ENCODE measurements around the gene KATNA1. TPM values are rescaled to one million over a fixed set of nuclear protein-coding genes. Genes with fewer than 3 reads are reported as not detected.

Gene KATNA1
- total RNA-seq, 1 donor from 2014 or later: 9.5 TPM

DNA sequence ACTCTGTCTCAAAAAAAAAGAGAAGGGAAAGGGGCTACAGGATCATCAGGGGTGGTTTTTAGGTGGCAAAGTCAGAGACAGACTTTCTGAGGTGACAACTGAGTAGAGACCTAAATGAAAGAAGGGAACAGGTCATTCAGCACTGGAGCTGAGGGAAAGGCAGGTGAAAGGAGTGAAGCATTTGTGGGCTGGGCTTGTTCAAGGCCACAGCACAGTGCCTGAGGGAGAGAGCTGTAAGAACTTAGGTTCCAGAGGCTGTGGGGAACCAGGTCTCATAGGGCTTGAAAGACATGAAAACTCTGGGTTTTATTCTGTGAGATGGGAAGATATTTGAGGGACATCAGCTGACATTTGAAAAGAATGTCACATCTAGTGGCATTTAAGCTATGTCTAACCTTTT, 20.8 kb downstream of the KATNA1 start:
- intact Hi-C loops (cut with micrococcal nuclease): no loop called here
- ATAC-seq (no peak), DNase-seq (no peak)

DNA sequence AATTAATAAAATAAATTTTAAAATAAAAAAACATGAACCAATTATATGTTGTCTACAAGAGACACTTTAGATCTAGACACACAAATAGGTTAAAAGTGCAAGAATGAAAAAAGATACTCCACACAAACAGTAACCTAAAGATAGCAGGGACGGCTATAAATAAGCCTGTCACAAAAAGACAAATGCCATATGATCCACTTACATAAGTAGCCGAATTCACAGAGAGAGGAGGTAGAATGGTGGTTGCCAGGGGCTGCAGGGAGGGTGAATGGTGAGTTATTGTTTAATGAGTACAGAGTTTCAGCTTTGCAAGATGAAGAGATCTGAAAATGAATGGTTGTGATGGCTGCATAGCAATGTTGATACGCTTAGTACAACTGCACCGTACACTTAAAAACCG, 32.7 kb downstream of the KATNA1 start:
- ATAC-seq: peak; percentile 86
- DNase-seq: no peak
- intact Hi-C loops (cut with micrococcal nuclease): no loop called here

GRCh38 chr6:149614337-149614736, 34.2 kb downstream of the KATNA1 start:
- no peak for ATAC-seq
- DNase-seq: no peak
- intact Hi-C loops (cut with micrococcal nuclease): no loop called here

GRCh38 chr6:149608381-149608982, 40.0 kb downstream of the KATNA1 start:
- ATAC-seq (no peak), DNase-seq (no peak)
- intact Hi-C loops (cut with micrococcal nuclease): no loop called here

DNA sequence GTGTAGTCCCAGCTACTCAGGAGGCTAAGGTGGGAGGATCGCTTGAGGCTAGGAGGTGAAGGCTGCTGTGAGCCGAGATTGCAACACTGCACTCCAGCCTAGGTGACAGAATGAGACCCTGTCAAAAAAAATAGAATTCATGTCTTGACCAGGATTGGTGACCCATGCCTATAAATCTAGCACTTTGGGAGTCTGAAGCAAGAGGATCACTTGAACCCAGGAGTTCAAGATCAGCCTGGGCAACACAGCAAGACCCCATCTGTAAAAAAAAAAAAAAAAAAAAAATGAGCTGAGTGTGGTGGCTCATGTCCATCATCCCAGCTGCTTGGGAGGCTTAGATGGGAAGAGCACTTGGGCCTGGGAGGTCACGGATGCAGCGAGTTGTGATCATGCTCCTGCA, 48.0 kb downstream of the KATNA1 start:
- intact Hi-C loops (cut with micrococcal nuclease): no loop called here
- no peak for ATAC-seq
- no peak for DNase-seq

- DNase-seq (no peak), ATAC-seq (no peak)
- intact Hi-C loops (cut with micrococcal nuclease): no loop called here
Measured at GRCh38 chr6:149593408-149593807, 55.1 kb downstream of the KATNA1 start.

- DNase-seq (no peak), ATAC-seq (no peak)
- intact Hi-C loops (cut with micrococcal nuclease): no loop called here
Measured at GRCh38 chr6:149592983-149593382, 55.5 kb downstream of the KATNA1 start.

DNA sequence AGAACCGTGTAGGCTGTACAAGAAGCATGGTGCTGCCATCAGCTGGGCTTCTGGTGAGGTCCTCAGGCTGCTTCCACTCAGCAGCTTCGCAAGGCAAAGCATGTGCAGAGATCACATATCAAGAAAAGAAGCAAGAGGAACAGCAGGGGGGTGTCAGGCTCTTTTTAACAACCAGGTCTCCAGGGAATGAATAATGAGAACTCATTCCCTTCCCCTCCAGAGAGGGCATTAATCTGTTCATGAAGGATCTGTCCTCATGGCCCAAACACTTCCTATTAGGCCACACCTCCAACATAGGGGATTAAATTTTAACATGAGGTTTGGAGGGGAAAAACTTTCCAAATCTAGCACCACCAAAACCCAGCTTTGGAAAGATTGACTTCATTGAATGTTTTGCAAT, 62.4 kb downstream of the KATNA1 start:
- no peak for ATAC-seq
- intact Hi-C loops (cut with micrococcal nuclease): no loop called here

DNA sequence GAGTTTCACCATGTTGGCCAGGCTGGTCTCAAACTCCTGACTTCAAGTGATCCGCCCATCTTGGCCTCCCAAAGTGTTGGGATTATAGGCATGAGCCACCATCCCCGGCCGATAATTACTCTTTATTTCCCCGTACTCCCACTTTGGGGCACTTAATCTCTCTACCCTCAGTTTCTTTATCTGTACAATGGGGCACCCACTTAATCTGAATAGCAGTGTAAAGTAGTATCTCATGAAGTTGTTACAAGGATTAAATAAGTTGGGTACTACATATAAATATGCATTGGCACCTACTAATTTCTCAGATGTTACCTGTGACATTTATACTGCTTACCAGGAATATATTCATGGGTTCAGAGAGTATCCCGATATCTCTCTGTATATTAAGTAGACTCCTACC, 67.2 kb downstream of the KATNA1 start:
- DNase-seq (no peak), ATAC-seq (no peak)
- intact Hi-C loops (cut with micrococcal nuclease): no loop called here

More for the DNA sequence above, 62.4 kb downstream of the KATNA1 start:
- DNase-seq: no peak

DNA sequence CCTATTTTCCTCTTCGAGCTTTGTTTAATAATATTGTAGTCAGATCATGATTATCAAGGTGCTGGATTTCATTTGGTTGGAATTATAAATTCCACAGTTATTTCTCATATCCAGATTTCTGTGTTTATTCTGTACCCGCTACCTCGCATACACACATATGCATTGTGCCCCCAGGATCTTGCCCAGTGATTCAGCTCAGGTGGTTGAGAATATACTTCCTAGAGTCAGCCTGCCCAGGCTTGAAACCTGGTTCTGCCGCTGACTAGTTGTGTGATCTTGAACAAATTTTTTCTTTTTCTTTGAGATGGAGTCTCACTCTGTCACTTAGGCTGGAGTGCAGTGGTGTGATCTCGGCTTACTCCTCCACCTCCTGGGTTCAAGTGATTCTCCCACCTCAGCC, 67.6 kb downstream of the KATNA1 start:
- DNase-seq: no peak
- intact Hi-C loops (cut with micrococcal nuclease): no loop called here
- ATAC-seq: no peak

DNA sequence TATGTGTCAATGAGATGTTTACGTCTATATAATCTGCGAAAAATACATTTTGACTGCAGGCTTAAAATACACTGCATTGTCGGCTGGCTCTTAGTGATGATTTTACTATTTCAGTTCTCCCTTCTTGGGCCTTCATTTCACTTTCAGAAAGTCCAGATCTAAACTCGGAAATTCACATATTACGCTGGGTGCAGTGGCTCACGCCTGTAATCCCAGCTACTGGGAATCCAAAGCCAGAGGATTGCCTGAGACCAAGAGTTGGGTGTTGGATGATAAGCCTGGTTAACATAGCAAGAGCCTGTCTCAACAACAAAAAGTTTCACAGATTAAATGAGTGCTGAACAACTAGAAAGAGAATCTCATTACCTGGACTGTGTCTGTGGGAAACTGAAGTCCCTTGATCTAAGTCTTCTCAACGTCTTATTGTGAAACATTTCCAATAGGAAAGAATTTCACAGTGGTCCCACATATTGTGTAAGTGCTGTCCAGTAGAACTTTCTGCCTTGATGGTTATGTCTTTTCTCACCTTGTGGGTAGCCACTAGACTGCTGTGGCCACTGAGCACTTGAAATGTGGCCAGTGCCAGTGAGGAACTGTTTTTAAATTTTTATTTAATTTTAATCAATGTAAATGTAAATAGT, 80.4 kb downstream of the KATNA1 start:
- no peak for ATAC-seq
- intact Hi-C loops (cut with micrococcal nuclease): no loop called here
- DNase-seq: no peak

GRCh38 chr6:149567194-149567586, 81.3 kb downstream of the KATNA1 start:
- ATAC-seq (no peak), DNase-seq (no peak)
- intact Hi-C loops (cut with micrococcal nuclease): no loop called here

- intact Hi-C loops (cut with micrococcal nuclease): no loop called here
- DNase-seq: peak; percentile 68
- peak; percentile 57 for ATAC-seq
Measured at GRCh38 chr6:149566410-149567193, 81.9 kb downstream of the KATNA1 start.

GRCh38 chr6:149565527-149566409, 82.7 kb downstream of the KATNA1 start, which contains the start of gene GINM1:
TSS of gene GINM1 (plus strand) at chr6:149566375. CDS start at chr6:149566415, 40 bp downstream.
- ATAC-seq: peak; percentile 97
- DNase-seq: peak; percentile 95
- intact Hi-C loops (cut with micrococcal nuclease): no loop called here

- intact Hi-C loops (cut with micrococcal nuclease): no loop called here
- ATAC-seq (no peak), DNase-seq (no peak)
Measured at GRCh38 chr6:149563928-149564325, 84.6 kb downstream of the KATNA1 start.

GRCh38 chr6:149563203-149563927, 85.1 kb downstream of the KATNA1 start:
- intact Hi-C loops (cut with micrococcal nuclease): no loop called here
- ATAC-seq (no peak), DNase-seq (no peak)

- intact Hi-C loops (cut with micrococcal nuclease): no loop called here
- no peak for ATAC-seq
- no peak for DNase-seq
Measured at GRCh38 chr6:149560736-149561135, 87.8 kb downstream of the KATNA1 start.

DNA sequence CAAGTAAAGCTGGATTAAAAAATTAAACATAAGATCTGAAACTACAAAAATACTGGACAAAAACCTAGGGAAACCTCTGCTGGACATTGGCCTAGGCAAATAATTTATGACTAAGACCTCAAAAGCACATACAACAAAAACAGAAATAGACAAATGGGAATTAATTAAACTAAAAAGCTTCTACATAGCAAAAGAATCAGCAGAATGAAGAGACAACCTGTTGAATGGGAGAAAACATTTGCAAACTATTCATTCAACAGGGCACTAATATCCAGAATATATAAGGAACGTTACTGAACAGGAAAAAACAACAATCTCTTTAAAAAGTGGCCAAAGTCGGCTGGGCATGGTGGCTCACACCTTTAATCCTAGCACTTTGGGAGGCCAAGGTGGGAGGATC, 89.1 kb downstream of the KATNA1 start:
- intact Hi-C loops (cut with micrococcal nuclease): no loop called here
- ATAC-seq: no peak

DNA sequence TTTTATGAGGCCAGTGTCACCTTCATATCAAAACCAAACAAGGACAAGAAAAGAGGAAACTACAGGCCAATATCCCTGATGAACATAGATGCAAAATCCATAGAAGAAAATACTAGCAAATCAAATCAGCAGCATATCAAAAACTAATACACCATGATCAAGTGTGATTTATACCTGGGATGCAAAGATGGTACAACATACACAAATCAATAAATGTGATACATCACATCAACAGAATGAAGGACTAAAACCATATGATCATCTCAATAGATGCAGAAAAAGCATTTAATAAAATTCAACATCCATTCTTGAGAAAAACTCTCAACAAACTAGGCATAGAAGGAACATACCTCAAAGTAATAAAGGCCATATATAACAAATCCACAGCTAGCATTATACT, 90.5 kb downstream of the KATNA1 start:
- intact Hi-C loops (cut with micrococcal nuclease): no loop called here
- ATAC-seq: no peak
- no peak for DNase-seq

More for the DNA sequence above, 89.1 kb downstream of the KATNA1 start:
- no peak for DNase-seq

Measured in left ventricle myocardium superior (tissue), 1 donor.